Spleen (tissue), 7 donors: ENCODE results near the gene ADGRG4.

Source experiments
- CTCF ChIP-seq, 11 experiments: fragments of 200-600 bp in 7 of 11; fragments of 450-650 bp in 4 of 11; sonication (generic) in 4 of 11; IDR thresholded peaks in 8 of 11; conservative IDR thresholded peaks in 3 of 11; 1 replicate in 7 of 11; 2 replicates in 4 of 11; pipeline versions ENCODE4 v1.4.0 to v1.8.0; 2016 to 2021; ENCODE audit warnings: antibody characterized with exemption in 11 of 11, inconsistent platforms in 4 of 11, mild to moderate bottlenecking in 1 of 11
- POLR2A ChIP-seq, 3 donors: fragments of 450-650 bp; IDR thresholded peaks; one replicate each; pipeline ENCODE4 v1.5.1; 2017; ENCODE audit warnings: antibody characterized with exemption in 3 of 3, mild to moderate bottlenecking in 1 of 3
- POLR2AphosphoS5 ChIP-seq, 3 donors: sonication (generic); formaldehyde crosslinking; IDR thresholded peaks; one replicate each; pipeline ENCODE4 v1.5.1; 2017; ENCODE audit warnings: antibody characterized with exemption in 3 of 3
- donor health status: DM: no; HTN: no; CAD: no; lungs with moderate emphysema.
- donor health status: DM: no; HTN: no; CAD: no.
- donor health status: DM: no; HTN: no; CAD: no.

- TF ChIP-seq CTCF (IDR thresholded peaks at IDR 0.05 in 8 of 11, conservative IDR thresholded peaks at IDR 0.05 in 3 of 11) (no peak), POLR2AphosphoS5 (IDR thresholded peaks at IDR 0.05) (no peak), POLR2A (IDR thresholded peaks at IDR 0.05) (no peak)
These were observed 44.7 kb upstream of the ADGRG4 start for GRCh38 chrX:136256026-136256425.
